HG03175 (cell line): Measurements from ENCODE around the gene ARHGEF12.
A peak's percentile ranks its signal among the peaks of the same experiment; 100 is the strongest.

Source experiments
- ATAC-seq: cut with Tn5 transposase; IDR thresholded peaks from one replicate; pipeline ENCODE4 v1.9.1; 2021; ENCODE audit warnings: mild to moderate bottlenecking, moderate library complexity; ENCODE audit not compliant: unreplicated experiment

Gene ARHGEF12

GRCh38 chr11:120340529-120340928 lies 4.3 kb downstream of the ARHGEF12 start:
- no peak for ATAC-seq

GRCh38 chr11:120342226-120342625 lies 6.0 kb downstream of the ARHGEF12 start:
- ATAC-seq = no peak

DNA sequence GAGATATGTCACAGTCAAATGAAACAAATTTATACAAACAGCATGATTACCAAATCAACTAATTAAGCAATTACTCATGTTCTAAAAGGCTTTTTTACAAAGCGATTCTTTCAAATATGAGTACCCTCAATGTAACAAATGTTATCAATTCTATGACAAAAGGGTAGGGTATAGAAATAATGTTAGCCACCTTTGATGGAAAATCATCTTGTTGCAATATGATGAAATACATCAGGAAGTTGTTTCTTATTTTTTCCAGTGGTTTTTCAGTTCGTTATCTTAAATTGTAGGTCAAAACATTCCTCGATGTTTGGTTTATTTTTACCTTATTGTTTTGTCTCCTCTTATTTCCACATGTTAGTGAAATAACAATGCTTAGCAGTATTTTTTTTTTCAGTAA lies 6.5 kb downstream of the ARHGEF12 start:
- ATAC-seq = no peak

DNA sequence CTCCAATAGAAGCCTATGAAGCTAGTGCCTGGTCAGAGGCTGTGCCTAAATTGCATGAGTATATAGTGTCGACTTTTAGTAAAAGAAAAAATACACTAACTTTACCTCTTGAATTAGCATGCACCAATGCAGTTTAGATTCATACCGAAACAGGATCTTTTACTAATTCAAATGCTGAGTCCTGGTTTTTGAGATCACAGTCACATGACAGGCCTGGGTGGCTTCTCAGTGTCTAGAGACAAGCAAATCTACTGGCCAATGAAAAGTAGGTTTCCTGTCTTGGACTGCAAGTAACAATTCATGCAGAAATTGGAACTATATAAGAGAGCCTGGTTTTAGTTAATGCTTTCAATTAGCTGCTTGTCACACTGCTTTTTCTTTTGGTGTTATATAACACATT lies 7.2 kb downstream of the ARHGEF12 start:
- ATAC-seq = peak; percentile 55

DNA sequence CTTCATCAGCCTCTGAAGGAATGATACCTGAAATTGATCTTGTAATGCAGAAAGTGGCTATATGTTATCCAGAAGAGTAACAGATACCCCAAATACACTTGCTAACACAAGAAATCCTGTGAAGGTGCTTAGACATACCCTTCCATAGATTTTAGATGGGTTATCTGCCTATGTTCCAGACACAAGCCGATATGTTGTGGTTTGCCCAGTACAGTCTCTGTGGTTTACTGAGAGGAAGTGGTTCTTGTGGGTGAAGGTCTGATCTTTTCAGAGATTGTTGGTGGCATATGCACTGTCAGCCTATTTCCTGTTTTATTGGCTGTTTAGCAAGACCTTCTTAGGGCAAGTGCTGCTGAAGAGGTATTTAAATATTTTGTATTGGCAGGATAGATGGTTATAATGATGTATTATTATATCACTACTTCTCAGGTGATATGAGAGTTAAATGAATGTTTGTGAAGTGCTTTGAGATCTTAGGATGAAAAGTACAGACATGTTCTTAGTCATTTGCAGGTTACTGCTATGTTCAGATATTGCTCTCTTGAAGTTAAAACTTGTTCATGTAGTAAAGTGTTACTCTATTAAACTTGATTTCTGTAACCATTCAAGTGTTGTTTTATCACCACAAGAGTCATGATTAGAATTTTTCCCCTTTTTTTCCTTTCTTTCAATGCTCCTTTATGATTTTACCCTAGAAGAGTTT lies 8.2 kb downstream of the ARHGEF12 start:
- ATAC-seq = peak; percentile 86

DNA sequence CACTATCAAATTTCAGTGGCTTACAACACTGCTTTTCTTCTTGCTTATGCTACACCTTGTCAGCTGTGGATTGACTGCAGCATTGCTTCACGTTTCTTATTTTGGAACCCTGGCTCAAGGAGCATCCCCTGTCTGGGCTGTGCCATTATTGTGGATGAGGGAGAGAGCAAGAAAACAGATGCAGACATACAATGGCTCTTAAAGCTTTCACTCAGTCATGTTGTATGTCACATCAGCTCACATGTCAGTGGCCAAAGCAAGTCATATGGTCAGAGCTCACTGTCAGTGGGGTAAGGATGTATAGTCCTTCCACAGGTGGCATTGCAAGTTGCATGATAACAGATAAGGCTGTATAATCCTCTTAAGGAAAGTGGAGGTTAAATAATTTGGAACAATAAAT lies 10.0 kb downstream of the ARHGEF12 start:
- no peak for ATAC-seq

GRCh38 chr11:120350637-120351036 lies 14.4 kb downstream of the ARHGEF12 start:
- ATAC-seq = no peak

DNA sequence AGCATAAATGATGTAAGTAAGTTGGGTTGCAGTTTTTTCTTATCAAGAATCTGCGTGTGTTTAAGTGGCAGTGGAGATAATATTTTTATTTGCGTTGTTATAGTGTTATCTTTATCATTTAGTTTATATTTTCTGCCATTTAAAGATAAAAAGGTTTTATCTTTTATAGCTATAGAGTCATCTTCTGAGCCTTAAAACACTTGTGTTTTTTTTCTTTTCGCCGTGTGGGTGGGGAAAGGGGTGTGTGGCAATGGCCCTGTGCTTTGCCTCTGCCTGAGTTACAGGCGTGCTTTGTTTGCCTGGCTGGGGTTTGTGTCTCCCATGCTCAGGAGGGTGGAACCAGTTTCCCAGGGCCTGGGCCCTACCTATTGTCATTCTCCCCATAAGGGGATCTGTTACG lies 16.2 kb downstream of the ARHGEF12 start:
- no peak for ATAC-seq

- ATAC-seq = no peak
These were observed 17.9 kb downstream of the ARHGEF12 start for GRCh38 chr11:120354068-120354467.

GRCh38 chr11:120354779-120355178 lies 18.6 kb downstream of the ARHGEF12 start:
- ATAC-seq = no peak

- ATAC-seq = no peak
These were observed 21.4 kb downstream of the ARHGEF12 start for GRCh38 chr11:120357620-120358019.

- ATAC-seq = no peak
These were observed 22.5 kb downstream of the ARHGEF12 start for GRCh38 chr11:120358729-120359128.

DNA sequence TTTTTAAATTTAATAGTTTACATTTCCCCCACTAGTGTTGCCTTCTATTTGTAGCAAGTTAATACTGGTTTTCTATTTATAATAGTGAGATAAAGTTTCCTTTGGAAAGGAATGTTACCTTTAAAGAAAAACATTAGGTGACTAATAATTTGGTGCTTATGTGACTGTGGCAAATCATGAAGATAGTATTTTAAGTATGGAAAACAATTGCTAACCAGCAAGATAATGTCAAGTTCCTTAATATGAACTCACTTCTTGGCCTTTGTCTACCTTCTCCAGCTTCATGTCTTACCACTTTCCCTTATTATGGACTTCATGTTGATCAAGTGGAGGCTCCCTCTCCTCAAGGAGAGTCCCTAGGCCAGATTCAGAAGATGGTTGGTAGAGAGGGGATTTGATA lies 27.2 kb downstream of the ARHGEF12 start:
- no peak for ATAC-seq

GRCh38 chr11:120365512-120365911 lies 29.3 kb downstream of the ARHGEF12 start:
- no peak for ATAC-seq

- no peak for ATAC-seq
These were observed 36.1 kb downstream of the ARHGEF12 start for GRCh38 chr11:120372296-120372695.

DNA sequence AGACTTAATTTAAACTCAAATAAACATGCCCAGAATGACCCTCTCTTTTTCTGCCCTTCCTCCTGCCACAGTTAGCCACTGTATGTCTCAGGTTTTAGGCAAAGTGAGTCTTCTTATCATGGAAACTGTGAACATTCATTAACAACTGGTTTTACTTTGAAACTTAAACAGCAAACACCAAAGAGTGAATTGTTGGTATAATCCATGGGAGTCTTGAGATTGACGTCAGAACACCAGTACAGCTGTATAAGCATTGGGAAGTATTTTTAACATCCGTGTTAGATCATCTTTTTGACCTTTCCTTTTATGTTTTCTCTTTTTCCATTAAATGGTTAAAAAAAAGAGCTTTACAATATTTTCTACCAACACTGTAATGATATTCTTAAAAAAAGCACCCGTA lies 38.9 kb downstream of the ARHGEF12 start:
- no peak for ATAC-seq

GRCh38 chr11:120376547-120377182 lies 40.5 kb downstream of the ARHGEF12 start:
- no peak for ATAC-seq

DNA sequence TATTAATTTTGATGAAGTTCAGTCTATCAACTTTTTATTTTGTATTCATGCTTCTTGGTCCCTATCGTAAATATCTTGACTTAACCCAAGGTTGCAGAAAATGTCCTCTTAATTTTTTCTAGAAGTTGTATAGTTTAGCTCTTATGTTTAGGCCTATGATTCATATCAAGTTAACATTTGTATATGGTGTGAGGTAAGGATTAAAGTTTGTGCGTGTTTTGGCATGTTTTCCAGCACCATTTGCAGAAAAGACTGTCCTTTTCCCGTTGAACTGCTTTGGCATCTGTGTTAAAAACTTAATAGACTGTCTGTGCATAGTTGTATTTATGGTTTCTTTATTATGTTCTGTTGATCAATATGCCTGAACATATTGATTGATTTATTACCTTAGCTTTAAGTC lies 42.3 kb downstream of the ARHGEF12 start:
- no peak for ATAC-seq

GRCh38 chr11:120381401-120381800 lies 45.2 kb downstream of the ARHGEF12 start:
- no peak for ATAC-seq

DNA sequence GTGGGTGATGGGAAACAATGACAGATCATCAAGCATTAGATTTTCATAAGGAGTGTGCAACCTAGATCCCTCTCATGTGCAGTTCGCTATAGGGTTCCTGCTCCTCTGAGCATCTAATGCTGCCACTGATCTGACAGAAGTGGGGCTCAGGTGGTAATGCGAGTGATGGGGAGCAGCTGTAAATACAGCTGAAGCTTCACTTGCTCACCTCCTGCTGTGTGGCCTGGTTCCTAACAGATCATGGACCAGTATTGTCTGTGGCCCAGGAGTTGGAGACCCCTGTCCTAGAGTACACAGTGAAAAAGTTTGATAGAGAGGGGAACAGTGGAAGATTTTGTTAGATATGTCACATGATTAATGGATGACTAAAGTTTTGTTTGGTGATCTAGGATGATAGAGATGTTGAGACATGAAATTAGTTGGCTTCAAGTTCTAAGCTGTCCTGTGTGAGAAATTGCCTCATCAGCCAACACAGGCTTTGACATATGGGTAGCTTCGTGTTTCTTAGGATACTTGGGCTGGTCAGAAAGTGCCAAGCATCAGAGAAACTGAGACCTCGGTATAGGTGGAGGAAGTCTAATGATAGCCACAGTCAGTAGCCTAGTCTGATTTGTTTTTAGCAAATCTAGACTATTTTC lies 47.4 kb downstream of the ARHGEF12 start:
- no peak for ATAC-seq

DNA sequence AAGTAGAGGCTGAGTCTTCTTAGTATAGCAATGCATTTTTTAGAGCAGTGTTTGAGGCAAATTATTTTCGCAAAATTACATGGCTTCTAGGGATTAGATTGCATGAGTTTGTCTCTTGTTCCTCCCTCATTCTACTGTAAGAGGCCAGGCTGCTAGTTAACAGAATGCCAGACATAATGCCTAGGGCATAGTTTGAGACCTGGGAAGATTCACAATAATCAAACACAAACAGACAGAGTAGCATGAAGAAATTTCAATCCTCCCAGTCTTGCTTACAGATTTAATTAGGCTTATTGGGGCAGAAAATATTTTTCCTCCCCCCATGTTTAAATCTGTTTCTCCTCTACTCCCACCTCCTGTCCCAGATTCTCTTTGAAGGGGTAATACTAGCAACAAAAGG lies 48.3 kb downstream of the ARHGEF12 start:
- ATAC-seq = no peak

DNA sequence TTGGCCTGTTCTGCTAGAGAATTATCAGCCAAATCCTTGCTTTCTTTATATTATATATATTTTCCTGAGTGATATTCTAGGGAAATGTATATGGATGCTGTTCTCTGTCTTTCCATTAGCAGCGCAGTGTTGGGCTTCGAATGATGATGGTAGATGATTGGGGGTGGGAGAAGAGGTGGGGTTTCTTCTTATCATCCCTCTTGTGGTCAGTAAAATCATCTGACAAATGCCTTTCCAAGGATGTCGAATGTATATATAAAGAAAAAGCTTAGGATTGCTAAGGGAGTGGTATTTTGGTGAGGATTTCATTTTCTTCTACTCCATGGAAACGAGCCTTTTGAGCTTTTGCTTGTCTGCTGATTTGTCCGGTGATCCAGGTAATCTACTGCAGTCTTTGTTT lies 48.9 kb downstream of the ARHGEF12 start:
- ATAC-seq = no peak
